ENCODE measurements around the gene CHID1.

The CHID1 gene

DNA sequence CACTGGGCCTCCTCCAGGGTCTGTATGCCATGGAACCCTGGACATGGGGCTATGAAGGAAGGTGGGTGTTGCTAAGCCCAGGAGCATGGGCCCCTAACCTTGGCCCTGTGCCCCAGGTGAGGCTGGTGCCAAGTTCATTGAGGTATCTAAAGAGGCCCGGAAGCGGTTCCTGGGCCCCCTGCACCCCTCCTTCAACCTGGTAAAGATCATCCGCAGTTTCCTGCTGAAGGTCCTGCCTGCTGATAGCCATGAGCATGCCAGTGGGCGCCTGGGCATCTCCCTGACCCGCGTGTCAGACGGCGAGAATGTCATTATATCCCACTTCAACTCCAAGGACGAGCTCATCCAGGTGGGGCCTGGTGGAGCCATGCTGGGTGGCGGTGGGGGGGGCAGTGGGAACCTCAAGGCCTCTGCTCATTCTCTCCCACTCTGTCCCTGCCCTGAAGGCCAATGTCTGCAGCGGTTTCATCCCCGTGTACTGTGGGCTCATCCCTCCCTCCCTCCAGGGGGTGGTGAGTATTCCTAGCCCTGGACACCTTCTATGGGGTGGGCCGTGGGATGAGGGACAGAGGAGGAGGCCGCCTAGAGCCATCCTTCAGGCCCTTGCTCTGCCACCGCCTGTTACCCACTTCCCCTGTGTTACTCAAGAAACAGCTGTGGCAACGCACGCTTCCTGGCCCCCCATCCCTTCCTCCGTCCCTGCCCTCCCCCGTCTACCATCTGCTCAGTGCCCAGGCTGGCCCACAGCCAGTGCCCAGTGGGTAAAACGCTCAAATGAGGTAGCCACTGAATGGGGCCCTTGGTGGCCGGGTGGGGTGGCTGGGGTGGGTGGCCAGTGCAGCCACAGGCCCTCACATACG lies 88.9 kb downstream of the CHID1 start:
- DNase-seq (ENCODE audit: insufficient read length, low spot score) (no peak), FAIRE-seq (no peak)
- TF ChIP-seq, protein P1, sequence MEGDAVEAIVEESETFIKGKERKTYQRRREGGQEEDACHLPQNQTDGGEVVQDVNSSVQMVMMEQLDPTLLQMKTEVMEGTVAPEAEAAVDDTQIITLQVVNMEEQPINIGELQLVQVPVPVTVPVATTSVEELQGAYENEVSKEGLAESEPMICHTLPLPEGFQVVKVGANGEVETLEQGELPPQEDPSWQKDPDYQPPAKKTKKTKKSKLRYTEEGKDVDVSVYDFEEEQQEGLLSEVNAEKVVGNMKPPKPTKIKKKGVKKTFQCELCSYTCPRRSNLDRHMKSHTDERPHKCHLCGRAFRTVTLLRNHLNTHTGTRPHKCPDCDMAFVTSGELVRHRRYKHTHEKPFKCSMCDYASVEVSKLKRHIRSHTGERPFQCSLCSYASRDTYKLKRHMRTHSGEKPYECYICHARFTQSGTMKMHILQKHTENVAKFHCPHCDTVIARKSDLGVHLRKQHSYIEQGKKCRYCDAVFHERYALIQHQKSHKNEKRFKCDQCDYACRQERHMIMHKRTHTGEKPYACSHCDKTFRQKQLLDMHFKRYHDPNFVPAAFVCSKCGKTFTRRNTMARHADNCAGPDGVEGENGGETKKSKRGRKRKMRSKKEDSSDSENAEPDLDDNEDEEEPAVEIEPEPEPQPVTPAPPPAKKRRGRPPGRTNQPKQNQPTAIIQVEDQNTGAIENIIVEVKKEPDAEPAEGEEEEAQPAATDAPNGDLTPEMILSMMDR (IDR thresholded peaks at IDR 0.05; ENCODE audit: insufficient read depth, missing control alignments) = no peak

DNA sequence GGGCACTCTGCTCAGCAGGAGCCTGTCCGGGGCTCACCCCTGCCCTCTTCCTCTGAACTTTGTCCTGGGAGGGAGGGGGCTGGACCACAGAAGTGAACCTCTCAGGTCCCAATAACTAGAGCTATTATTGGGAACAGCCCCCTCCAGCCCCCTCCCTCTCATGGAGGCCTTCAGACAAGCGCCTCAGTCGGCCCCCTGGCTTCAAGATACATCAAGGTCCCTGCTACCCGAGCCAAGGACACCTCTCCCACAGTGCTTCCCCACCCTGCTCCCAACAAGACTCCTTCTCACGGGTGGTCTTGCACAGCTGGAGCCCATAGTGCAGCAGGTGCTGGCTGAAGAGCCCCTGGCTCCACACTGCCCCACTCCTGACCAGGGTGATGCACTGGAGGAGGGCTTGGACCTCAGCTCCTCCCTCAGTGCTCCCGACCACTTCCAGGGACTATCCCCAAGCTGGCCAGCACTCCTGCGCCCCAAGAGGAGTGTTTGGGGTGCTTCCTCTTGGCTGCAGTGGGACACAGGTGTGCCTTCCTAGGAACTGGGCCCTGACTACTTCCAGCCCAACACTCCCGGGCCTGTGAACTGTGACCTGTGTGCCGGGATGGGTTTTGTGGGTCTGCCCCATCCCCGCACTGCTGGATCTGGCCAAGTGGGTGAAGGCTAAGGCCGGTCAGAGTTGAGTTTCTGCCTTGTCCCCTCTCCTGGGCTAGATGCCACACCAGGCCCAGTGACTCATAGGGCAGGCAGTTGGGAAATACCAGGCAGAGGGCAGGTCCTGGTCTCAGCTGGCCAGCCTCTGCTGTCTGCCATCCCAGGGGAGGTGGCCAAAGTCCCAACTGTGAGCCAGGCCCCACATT lies 89.7 kb downstream of the CHID1 start:
- DNase-seq (ENCODE audit: insufficient read length, low spot score) = no peak
- TF ChIP-seq, protein P1 (IDR thresholded peaks at IDR 0.05; ENCODE audit: insufficient read depth, missing control alignments) = no peak
- no peak for FAIRE-seq

DNA sequence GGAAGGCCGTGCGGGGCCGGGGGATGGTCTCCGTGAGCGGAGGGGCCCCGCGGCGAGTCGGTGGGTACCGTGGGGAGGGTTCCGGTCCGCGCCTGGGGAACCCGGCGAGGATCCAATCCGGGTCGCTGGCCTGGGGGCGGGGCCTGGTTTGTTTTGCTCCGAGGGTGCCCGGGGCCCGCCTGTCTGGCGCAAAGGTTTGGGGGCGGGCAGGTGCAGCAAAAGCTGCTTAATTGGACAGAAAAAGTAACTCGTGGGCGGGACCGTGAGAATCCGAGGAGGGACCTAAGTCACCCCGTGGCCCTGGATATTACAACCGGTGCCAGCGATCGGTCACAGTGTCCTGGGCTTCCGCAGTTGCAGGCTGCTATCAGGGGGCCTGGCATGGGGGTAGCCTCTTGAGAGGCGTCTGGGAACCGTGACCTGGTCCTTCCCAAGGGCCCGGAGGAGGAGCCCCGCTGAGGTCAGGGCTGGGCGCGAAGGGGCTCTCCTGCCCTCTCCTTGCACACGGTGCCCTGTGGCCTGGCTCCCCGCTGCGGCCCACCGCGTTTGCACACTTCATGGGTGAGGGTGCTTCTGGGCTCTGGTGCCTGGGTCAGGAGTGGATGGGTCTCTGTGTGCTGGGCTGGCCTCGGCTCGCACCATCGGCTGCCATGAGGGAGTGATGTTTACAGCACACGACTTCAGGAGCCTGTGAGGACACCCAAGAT lies 90.5 kb downstream of the CHID1 start:
- DNase-seq (ENCODE audit: insufficient read length, low spot score) (no peak), FAIRE-seq (no peak)
- TF ChIP-seq, protein P1 (IDR thresholded peaks at IDR 0.05; ENCODE audit: insufficient read depth, missing control alignments) = no peak

DNA sequence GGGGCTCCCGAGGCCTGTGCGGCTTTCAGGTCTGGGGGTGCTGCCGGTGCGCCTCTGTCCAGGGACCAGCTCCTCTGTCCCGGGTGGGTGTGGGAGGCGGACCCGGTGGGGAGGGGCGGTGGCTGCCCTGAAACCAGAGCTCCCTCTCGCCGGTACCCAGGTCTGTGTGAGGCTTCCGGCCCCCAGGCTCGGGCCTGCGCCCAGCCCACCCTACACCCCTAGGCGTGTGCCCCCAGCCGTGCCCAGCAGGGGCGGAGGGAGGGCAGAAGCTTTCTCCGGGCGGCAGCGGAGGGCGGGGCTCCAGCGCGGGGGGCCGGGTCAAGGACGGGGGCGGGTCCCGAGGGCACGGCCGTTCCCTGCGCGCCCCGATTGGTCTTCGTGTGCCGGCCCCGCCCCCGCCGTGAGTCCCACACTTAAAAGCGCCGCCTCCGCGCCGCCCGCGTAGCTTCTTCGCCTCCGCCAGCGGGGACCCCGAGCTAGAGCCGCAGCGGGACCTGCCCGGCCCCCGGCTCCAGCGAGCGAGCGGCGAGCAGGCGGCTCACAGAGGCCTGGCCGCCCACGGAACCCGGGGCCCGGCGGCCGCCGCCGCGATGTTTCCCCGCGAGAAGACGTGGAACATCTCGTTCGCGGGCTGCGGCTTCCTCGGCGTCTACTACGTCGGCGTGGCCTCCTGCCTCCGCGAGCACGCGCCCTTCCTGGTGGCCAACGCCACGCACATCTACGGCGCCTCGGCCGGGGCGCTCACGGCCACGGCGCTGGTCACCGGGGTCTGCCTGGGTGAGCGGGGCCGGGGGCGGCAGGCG lies 91.3 kb downstream of the CHID1 start:
- TF ChIP-seq, protein P1 (IDR thresholded peaks at IDR 0.05; ENCODE audit: insufficient read depth, missing control alignments) = no peak
- no peak for DNase-seq (ENCODE audit: insufficient read length, low spot score)
- no peak for FAIRE-seq

DNA sequence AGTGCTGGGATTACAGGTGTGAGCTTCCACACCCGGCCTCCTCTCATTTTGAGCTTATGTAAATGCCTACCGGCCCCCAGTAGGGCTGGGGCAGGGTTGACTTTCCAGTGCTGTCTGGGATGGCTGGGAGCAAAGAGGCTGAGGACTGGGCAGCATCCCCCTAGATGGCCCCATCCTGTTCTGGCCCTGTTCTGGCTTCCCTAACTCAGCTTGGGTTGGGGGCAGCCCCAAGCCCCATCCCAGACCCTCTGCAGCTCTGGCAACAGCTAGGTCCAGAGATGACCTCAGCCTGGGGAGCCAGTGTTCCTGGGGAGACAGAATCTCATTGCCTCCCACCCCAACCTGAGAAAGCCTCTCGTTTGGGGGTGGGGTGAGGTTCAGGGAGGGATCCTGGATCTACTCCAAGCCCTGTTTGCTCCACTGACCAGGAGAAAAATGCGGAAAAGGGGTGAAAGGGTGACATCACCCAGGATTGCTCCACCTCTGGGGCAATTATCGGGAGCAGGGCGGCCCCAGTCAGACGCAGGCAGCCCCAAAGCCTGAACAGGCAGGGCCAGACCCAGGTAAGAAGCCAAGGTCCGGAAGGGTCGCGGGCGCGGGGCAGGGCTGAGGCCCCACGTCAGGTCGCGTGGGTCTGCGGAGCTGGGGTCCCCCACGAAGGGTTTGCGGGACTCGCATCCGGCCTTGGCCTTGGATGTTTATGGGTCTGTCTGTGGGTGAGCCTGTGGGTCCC lies 92.0 kb downstream of the CHID1 start, which contains the start of gene PNPLA2:
Gene PNPLA2 (plus strand): TSS at position 519 of the 733 bp plus-strand sequence. CDS start 805 bp downstream, outside the sequence.
- TF ChIP-seq, protein P1 (IDR thresholded peaks at IDR 0.05; ENCODE audit: insufficient read depth, missing control alignments) = no peak
- FAIRE-seq (no peak), DNase-seq (ENCODE audit: insufficient read length, low spot score) (no peak)

Measured in D721Med (cell line).